H1 (cell line): Measurements from ENCODE around the gene ANKH. TPM values are rescaled to one million over a fixed set of nuclear protein-coding genes. Genes with fewer than 3 reads are reported as not detected.

Experiments used
- GTF2F1 ChIP-seq: IDR thresholded peaks from 2 replicates; pipeline ENCODE4 v1.6.1; 2012; ENCODE audit warnings: low read depth, low read length, improper control_type of control experiment, borderline replicate concordance
- KDM1A ChIP-seq: fragments of 200-600, 300-600 bp; sonication (generic); IDR thresholded peaks from 2 replicates; pipeline ENCODE4 v1.7.1; 2016; ENCODE audit warnings: mild to moderate bottlenecking, low read length, borderline replicate concordance
- SIX5 ChIP-seq: IDR thresholded peaks from 2 replicates; pipeline ENCODE4 v1.6.1; 2011; ENCODE audit warnings: mild to moderate bottlenecking, low read depth, low read length
- YY1 ChIP-seq: IDR thresholded peaks from 2 replicates; pipeline ENCODE4 v1.6.1; 2011; ENCODE audit warnings: low read depth, mild to moderate bottlenecking, low read length
- ZNF274 ChIP-seq: IDR thresholded peaks from 2 replicates; pipeline ENCODE4 v1.7.0; 2012; ENCODE audit warnings: low read length, borderline replicate concordance; ENCODE audit errors: extremely low read depth
- polyA plus RNA-seq, 7 experiments: library from polyadenylated mRNA; depleted of rRNA in 3 of 7; stranded (reverse) in 5 of 7; unstranded in 2 of 7; fragments of >200 nt in 5 of 7; fragments of 200-250 nt in 2 of 7; gene quantifications; 1 replicate in 5 of 7; 2 replicates in 1 of 7; 4 replicates in 1 of 7; pipeline versions ENCODE4 v1.2.1 to v1.2.3, GENCODE V29; 2011 to 2013; ENCODE audit warnings: missing spikeins in 2 of 7, mixed read lengths in 2 of 7
- total RNA-seq: library from RNA; stranded (reverse); fragmentation: NEBNext Ultra II Directional; extraction: Animal tissue kit (Norgen Biotek cat#: 25700); gene quantifications from 2 replicates; pipeline ENCODE4 v1.2.1, GENCODE V29; 2021

The ANKH gene
- total and polyA plus RNA-seq, 2 of the 8 experiments (the other 6 are each of a cell fraction or from before 2014, with no cell fraction given): 5.3 to 13.0 TPM

- TF ChIP-seq KDM1A (no peak), YY1 (no peak), SIX5 (no peak), ZNF274 (no peak), GTF2F1 (no peak)
Observed at GRCh38 chr5:14873790-14874189, 2.2 kb upstream of the ANKH start (continued).
